OCI-LY1 (cell line): ENCODE results near the gene OSBPL1A.

Experiments used
- H2AFZ ChIP-seq: fragments of 200-600 bp; sonication (generic), shearing (Covaris generic); 2 replicates; pipeline ENCODE4 v1.6.0; 2014; ENCODE audit warnings: antibody characterized with exemption, mild to moderate bottlenecking, low read length
- H3F3A ChIP-seq: fragments of 200-600 bp; sonication (generic), shearing (Covaris generic); 2 replicates; pipeline ENCODE4 v1.6.0; 2014; ENCODE audit warnings: mild to moderate bottlenecking, antibody characterized with exemption, low read length, moderate library complexity; ENCODE audit not compliant: insufficient read depth
- H3K27ac ChIP-seq: fragments of 200-600 bp; sonication (generic); 2 replicates; pipeline ENCODE4 v1.5.1; 2014; ENCODE audit warnings: low read length, mixed run types, mild to moderate bottlenecking, low read depth; ENCODE audit not compliant: poor library complexity, severe bottlenecking
- H3K27me3 ChIP-seq: fragments of 200-600 bp; sonication (generic); 2 replicates; pipeline ENCODE4 v1.6.0; 2014; ENCODE audit warnings: antibody characterized with exemption, mild to moderate bottlenecking, low read length, moderate library complexity; ENCODE audit not compliant: insufficient read depth
- H3K36me3 ChIP-seq: fragments of 200-600 bp; sonication (generic); 2 replicates; pipeline ENCODE4 v1.6.1; 2014; ENCODE audit warnings: mild to moderate bottlenecking, antibody characterized with exemption, low read length, moderate library complexity, mixed read lengths; ENCODE audit not compliant: insufficient read depth
- H3K4me1 ChIP-seq: fragments of 200-600 bp; sonication (generic); 2 replicates; pipeline ENCODE4 v1.5.1; 2014; ENCODE audit warnings: mild to moderate bottlenecking, low read length, moderate library complexity; ENCODE audit not compliant: insufficient read depth, severe bottlenecking
- H3K4me2 ChIP-seq: fragments of 200-600 bp; sonication (generic), shearing (Covaris generic); 2 replicates; pipeline ENCODE4 v1.6.1; 2014; ENCODE audit warnings: low read length
- H3K4me3 ChIP-seq: fragments of 200-600 bp; sonication (generic); 2 replicates; pipeline ENCODE4 v1.5.1; 2014; ENCODE audit warnings: low read length, low read depth, mild to moderate bottlenecking, mixed read lengths; ENCODE audit not compliant: poor library complexity, severe bottlenecking
- H3K79me2 ChIP-seq: fragments of 200-600 bp; shearing (Covaris generic); 2 replicates; pipeline ENCODE4 v1.6.1; 2016; ENCODE audit warnings: mixed run types, low read length, mixed read lengths; ENCODE audit not compliant: insufficient read depth
- H3K9ac ChIP-seq: fragments of 200-600 bp; sonication (generic), shearing (Covaris generic); 2 replicates; pipeline ENCODE4 v1.6.1; 2014; ENCODE audit warnings: mild to moderate bottlenecking, low read length, mixed read lengths
- H3K9me2 ChIP-seq: fragments of 200-600 bp; sonication (generic), shearing (Covaris generic); 2 replicates; pipeline ENCODE4 v1.6.1; 2014; ENCODE audit warnings: low read depth, mild to moderate bottlenecking, low read length, mixed read lengths
- H3K9me3 ChIP-seq: fragments of 200-600 bp; shearing (Covaris generic); 2 replicates; pipeline ENCODE4 v1.6.1; 2014; ENCODE audit warnings: low read length, mixed read lengths
- H4K20me1 ChIP-seq: fragments of 200-600 bp; sonication (generic), shearing (Covaris generic); 2 replicates; pipeline ENCODE4 v1.6.0; 2016; ENCODE audit warnings: mild to moderate bottlenecking, low read length; ENCODE audit not compliant: insufficient read depth
- CTCF ChIP-seq: fragments of 200-600 bp; sonication (generic), shearing (Covaris generic); IDR thresholded peaks from 2 replicates; pipeline ENCODE4 v1.5.1; 2017; ENCODE audit warnings: mild to moderate bottlenecking, antibody characterized with exemption, low read length, moderate library complexity, mixed read lengths
- EZH2 ChIP-seq: fragments of 200-600 bp; sonication (generic), shearing (Covaris generic); IDR thresholded peaks from 2 replicates; pipeline ENCODE4 v1.8.0; 2017; ENCODE audit warnings: borderline replicate concordance, mixed run types, mild to moderate bottlenecking, antibody characterized with exemption, low read length, moderate library complexity, mixed read lengths

The OSBPL1A gene

DNA sequence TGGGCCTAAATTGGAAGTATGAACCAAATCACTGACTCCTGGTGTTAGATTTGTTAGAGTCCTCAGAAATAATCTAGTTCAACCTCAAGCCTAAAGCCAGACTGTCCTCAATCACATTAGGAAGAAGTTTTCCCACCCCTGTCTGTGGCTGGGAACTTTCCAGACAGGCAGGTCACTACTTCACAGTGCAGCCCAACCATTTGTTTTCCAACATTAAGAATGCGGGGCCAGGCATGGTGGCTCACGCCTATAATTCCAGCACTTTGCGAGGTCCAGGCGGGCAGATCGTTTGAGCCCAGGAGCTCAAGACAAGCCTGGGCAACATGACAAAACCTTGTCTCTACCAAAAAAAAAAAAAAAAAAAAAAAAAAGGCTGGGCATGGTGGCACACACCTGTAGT, 5.5 kb upstream of the OSBPL1A start:
- TF ChIP-seq EZH2 (no peak), CTCF (no peak)
- Histone ChIP-seq H3K36me3 (no peaks in the 10 kb centered on the region), H3K27me3 (no peaks in the 10 kb centered on the region), H3K27ac (no peak overlapping the region), H3K9ac (no peak overlapping the region), H3K4me2 (no peak overlapping the region), H4K20me1 (no peaks in the 10 kb centered on the region), H3K79me2 (no peaks in the 10 kb centered on the region), H2AFZ (no peak overlapping the region), H3K9me3 (no peaks in the 10 kb centered on the region), H3K9me2 (no peaks in the 10 kb centered on the region), H3K4me1 (peaks cover 1% of the 10 kb centered on the region), H3F3A (no peaks in the 10 kb centered on the region), H3K4me3 (no peak overlapping the region)

DNA sequence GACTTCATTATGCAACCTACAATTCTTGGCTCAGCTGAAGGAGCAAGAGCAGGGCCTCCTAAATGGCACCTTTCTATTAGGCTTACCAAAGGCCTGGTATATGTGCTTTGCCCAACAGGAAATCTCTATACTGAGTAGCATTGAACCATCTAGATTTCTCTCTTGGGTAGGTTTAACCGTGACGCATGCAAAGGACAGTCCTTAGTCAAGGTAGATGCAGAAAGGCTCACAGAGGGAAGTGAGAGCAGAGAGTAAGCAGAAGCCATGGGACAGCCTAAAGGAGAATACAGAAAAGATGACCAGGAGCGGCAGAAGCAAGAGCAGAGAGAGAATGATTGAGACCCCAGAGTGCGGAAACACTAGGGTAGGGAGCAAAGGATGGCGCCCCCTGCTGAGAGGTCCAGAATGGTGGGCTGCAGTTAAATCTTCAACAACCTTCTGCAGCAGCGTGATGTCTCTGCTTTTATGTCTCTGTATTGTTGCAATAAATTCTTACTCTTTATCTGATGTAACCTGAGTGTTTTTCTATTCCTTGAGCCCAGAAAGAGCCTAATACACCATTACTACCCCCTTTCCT, 4.7 kb upstream of the OSBPL1A start:
- H3K9me3 ChIP-seq = no peaks in the 10 kb centered on the region
- no peaks in the 10 kb centered on the region for H3K27me3 ChIP-seq
- H3K27ac ChIP-seq = no peak overlapping the region
- peaks cover 6% of the 10 kb centered on the region for H3K4me1 ChIP-seq
- H3K9ac ChIP-seq = no peak overlapping the region
- no peak overlapping the region for H3K4me3 ChIP-seq
- no peaks in the 10 kb centered on the region for H3K9me2 ChIP-seq
- no peak overlapping the region for H3K4me2 ChIP-seq
- H3F3A ChIP-seq = no peaks in the 10 kb centered on the region
- H3K79me2 ChIP-seq = no peaks in the 10 kb centered on the region
- no peak overlapping the region for H2AFZ ChIP-seq
- no peaks in the 10 kb centered on the region for H4K20me1 ChIP-seq
- H3K36me3 ChIP-seq = no peaks in the 10 kb centered on the region
- no peak for TF ChIP-seq EZH2
- peak; percentile 58 for TF ChIP-seq CTCF

DNA sequence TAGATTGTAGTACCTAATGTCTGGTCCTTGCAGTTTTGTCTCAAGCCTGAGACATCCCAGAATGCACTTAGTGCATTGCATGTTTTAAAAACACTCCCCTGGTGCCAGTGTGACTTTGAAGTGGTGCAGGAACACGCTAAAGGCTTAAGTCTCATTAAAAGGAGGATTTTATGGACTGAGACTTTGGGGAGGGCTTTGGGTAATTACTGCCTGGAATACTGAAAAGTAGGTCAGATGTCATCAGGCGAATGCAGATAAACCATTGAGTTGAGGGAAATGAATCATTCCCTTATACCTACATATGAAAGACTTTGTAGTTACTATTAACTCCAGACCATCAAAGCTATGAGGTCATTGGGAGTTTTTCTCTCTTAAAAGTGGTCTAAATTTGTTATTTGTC, 3.0 kb upstream of the OSBPL1A start:
- Histone ChIP-seq H3K79me2 (no peaks in the 10 kb centered on the region), H3K27ac (no peak overlapping the region), H3K9me2 (no peaks in the 10 kb centered on the region), H3K9ac (no peak overlapping the region), H3K9me3 (no peaks in the 10 kb centered on the region), H3K27me3 (no peaks in the 10 kb centered on the region), H3K4me1 (peaks cover 13% of the 10 kb centered on the region), H3K36me3 (no peaks in the 10 kb centered on the region), H2AFZ (no peak overlapping the region), H3K4me2 (no peak overlapping the region), H4K20me1 (no peaks in the 10 kb centered on the region), H3K4me3 (no peak overlapping the region), H3F3A (no peaks in the 10 kb centered on the region)
- TF ChIP-seq EZH2 (no peak), CTCF (no peak)
